ENCODE measurements around the gene BUB1B.

DNA sequence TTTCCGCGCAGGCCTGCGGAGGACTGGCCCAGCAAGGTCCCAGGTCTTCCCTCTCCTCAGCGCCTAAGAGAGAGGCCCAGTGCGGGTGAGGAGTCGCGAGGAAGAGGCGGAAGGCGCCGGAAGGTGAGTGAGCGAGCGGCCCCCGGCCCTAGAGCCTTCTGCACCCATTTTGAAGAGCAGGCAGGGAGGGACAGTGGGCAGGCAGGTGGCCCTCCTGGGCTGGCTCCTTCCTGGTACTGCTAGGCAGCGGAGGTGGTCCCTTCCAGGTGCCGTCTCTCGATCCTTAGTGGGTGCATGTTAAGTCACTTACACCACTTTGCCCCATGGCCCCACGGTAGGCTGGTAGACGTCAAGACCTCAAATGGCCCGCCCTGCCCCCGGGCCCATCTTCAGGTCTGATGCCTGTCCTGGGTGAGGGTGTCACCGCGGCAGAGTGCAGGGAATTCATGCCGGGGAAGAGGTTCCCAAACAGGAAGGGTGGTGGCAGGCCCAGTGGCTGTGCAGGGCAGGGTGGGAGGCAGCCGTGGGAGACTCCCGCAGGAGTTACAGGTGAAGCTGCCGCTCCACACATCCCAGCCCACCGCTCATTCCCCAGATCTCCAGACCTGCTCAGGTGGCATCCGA is 92.4 kb downstream of the BUB1B start:
- no peak for TF ChIP-seq POLR2AphosphoS5 (IDR thresholded peaks at IDR 0.05)
- no peak for TF ChIP-seq POLR2A (IDR thresholded peaks at IDR 0.05)
